Tibial nerve (tissue), 4 donors: ENCODE measurements around the gene BCOR.

Experiments
- EP300 ChIP-seq, 2 donors: sonication (generic); formaldehyde crosslinking; IDR thresholded peaks; one replicate each; pipeline ENCODE4 v1.6.1; 2017; ENCODE audit warnings: antibody characterized with exemption in 2 of 2, mild to moderate bottlenecking in 1 of 2
- TF ChIP-seq, protein P1 (sequence below), 5 experiments: fragments of 200-600 bp in 3 of 5; fragments of 450-650 bp in 2 of 5; sonication (generic) in 3 of 5; IDR thresholded peaks; one replicate each; pipeline ENCODE4 v1.5.1; 2016 to 2019; ENCODE audit warnings: antibody characterized with exemption in 5 of 5, mild to moderate bottlenecking in 3 of 5, moderate library complexity in 2 of 5

DNA sequence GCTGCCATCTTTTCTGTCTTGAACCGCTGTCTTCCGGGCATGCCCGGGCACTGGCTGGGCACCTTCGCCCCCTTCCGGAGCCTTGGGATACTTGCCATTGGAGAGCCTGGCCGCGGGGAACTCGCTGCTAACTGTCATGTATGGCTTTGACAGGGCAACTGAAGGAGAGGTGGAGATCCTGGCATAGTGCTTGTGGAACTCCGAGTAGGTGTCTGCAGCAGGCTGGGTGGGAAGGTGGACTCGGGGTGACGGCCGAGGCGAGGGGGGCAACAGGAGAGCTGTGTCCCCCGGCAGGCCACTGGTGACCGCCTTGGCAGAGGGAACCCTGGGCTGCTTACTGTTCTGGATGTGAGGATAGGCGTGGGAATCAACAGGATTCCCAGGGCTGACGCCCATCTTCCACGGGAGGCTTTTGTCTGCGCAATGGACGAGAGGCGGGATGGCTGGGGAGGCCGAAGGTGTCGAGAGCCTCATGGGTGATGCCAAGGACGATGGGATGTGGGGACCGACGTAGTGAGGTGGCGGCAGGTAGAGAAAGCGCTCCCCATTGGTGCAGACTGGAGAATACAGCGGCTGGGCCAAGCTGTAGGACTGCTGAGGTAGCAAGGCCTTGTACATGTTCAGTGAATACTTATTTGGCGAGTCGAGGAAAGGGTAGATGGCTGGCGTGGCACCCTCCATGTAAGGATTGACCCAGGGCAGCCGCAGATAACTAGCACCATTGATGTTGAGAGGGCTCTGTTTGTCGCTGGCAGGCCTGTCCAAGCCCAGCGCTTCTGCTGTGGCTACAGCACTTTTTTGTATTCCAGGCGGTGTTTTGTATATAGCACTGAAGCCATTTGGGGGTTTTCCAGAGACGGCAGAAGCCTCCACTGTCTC, 23.4 kb downstream of the BCOR start:
- TF ChIP-seq, protein P1, sequence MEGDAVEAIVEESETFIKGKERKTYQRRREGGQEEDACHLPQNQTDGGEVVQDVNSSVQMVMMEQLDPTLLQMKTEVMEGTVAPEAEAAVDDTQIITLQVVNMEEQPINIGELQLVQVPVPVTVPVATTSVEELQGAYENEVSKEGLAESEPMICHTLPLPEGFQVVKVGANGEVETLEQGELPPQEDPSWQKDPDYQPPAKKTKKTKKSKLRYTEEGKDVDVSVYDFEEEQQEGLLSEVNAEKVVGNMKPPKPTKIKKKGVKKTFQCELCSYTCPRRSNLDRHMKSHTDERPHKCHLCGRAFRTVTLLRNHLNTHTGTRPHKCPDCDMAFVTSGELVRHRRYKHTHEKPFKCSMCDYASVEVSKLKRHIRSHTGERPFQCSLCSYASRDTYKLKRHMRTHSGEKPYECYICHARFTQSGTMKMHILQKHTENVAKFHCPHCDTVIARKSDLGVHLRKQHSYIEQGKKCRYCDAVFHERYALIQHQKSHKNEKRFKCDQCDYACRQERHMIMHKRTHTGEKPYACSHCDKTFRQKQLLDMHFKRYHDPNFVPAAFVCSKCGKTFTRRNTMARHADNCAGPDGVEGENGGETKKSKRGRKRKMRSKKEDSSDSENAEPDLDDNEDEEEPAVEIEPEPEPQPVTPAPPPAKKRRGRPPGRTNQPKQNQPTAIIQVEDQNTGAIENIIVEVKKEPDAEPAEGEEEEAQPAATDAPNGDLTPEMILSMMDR (IDR thresholded peaks at IDR 0.05) = no peak
- no peak for TF ChIP-seq EP300 (IDR thresholded peaks at IDR 0.05)
